GM18907 (cell line): Measurements from ENCODE around the gene ACSL3.
"Not testable (repeated sequence)": the region's sequence is repeated elsewhere in the genome, so short reads cannot be mapped to it uniquely, and the experiment has no call there.

Source experiments
- ATAC-seq: cut with Tn5 transposase; IDR thresholded peaks from one replicate; pipeline ENCODE4 v1.9.1; 2021; ENCODE audit warnings: mild to moderate bottlenecking, moderate library complexity; ENCODE audit not compliant: unreplicated experiment

ACSL3 gene

GRCh38 chr2:222907790-222908441, 47.1 kb downstream of the ACSL3 start:
- ATAC-seq: no peak

GRCh38 chr2:222909286-222909685, 48.5 kb downstream of the ACSL3 start:
- ATAC-seq: no peak

- ATAC-seq: peak; percentile 98
Measured at GRCh38 chr2:222912117-222912516, 51.3 kb downstream of the ACSL3 start.

- ATAC-seq: no peak
Measured at GRCh38 chr2:222912776-222913175, 51.9 kb downstream of the ACSL3 start.

- no peak for ATAC-seq
Measured at GRCh38 chr2:222915092-222915957, 54.5 kb downstream of the ACSL3 start.

- no peak for ATAC-seq
Measured at GRCh38 chr2:222916229-222917197, 55.7 kb downstream of the ACSL3 start.

GRCh38 chr2:222917212-222917611, 56.4 kb downstream of the ACSL3 start:
- not testable (repeated sequence) for ATAC-seq

GRCh38 chr2:222919841-222920526, 59.1 kb downstream of the ACSL3 start:
- ATAC-seq: no peak

GRCh38 chr2:222920657-222921186, 59.9 kb downstream of the ACSL3 start:
- no peak for ATAC-seq

GRCh38 chr2:222922019-222922800, 61.4 kb downstream of the ACSL3 start:
- no peak for ATAC-seq

GRCh38 chr2:222926915-222927314, 66.1 kb downstream of the ACSL3 start:
- ATAC-seq: no peak

- ATAC-seq: no peak
Measured at GRCh38 chr2:222927600-222927999, 66.8 kb downstream of the ACSL3 start.

- ATAC-seq: no peak
Measured at GRCh38 chr2:222928335-222928734, 67.5 kb downstream of the ACSL3 start.

GRCh38 chr2:222930862-222931261, 70.0 kb downstream of the ACSL3 start:
- ATAC-seq: no peak

- ATAC-seq: no peak
Measured at GRCh38 chr2:222931659-222932058, 70.8 kb downstream of the ACSL3 start.

GRCh38 chr2:222933458-222933857, 72.6 kb downstream of the ACSL3 start:
- no peak for ATAC-seq

GRCh38 chr2:222935688-222936298, 75.0 kb downstream of the ACSL3 start:
- no peak for ATAC-seq

- no peak for ATAC-seq
Measured at GRCh38 chr2:222936705-222937104, 75.9 kb downstream of the ACSL3 start.

GRCh38 chr2:222938327-222938726, 77.5 kb downstream of the ACSL3 start:
- no peak for ATAC-seq
